Fibroblast of villous mesenchyme (primary cell): ENCODE results near the gene DGKG. TPM values are rescaled to one million over a fixed set of nuclear protein-coding genes. Genes with fewer than 3 reads are reported as not detected.

ENCODE experiments used
- DNase-seq: peaks from one replicate; pipeline ENCODE4 v3.0.0-alpha.2; 2010; ENCODE audit warnings: low read depth
- H3K4me3 ChIP-seq: 2 replicates; pipeline ENCODE4 v1.5.1; 2011; ENCODE audit warnings: low read depth, mild to moderate bottlenecking, low read length
- CTCF ChIP-seq: IDR thresholded peaks from 2 replicates; pipeline ENCODE4 v1.5.1; 2012; ENCODE audit warnings: low read depth, mild to moderate bottlenecking, low read length; ENCODE audit not compliant: insufficient read depth
- total RNA-seq: library from RNA; depleted of rRNA; stranded (reverse); fragments of >200 nt; gene quantifications from 2 replicates; pipeline ENCODE4 v1.2.3, GENCODE V29; 2012

Gene DGKG
- total RNA-seq, 1 donor = under 0.01 TPM

- no peak for DNase-seq
- no peak for TF ChIP-seq CTCF
- no peak overlapping the region for H3K4me3 ChIP-seq
Observed at GRCh38 chr3:186185194-186185787, 176.7 kb downstream of the DGKG start.

- TF ChIP-seq CTCF = no peak
- no peak overlapping the region for H3K4me3 ChIP-seq
- DNase-seq = no peak
Observed at GRCh38 chr3:186184021-186184420, 178.0 kb downstream of the DGKG start.

GRCh38 chr3:186182850-186183249, 179.2 kb downstream of the DGKG start:
- no peak for DNase-seq
- no peak overlapping the region for H3K4me3 ChIP-seq
- TF ChIP-seq CTCF = no peak

- no peak overlapping the region for H3K4me3 ChIP-seq
- TF ChIP-seq CTCF = no peak
- DNase-seq = no peak
Observed at GRCh38 chr3:186181901-186182300, 180.1 kb downstream of the DGKG start.

- DNase-seq = no peak
- no peak for TF ChIP-seq CTCF
- no peak overlapping the region for H3K4me3 ChIP-seq
Observed at GRCh38 chr3:186180891-186181481, 181.0 kb downstream of the DGKG start.

GRCh38 chr3:186180151-186180550, 181.9 kb downstream of the DGKG start:
- no peak for TF ChIP-seq CTCF
- no peak overlapping the region for H3K4me3 ChIP-seq
- DNase-seq = no peak

GRCh38 chr3:186178412-186178811, 183.6 kb downstream of the DGKG start:
- no peak for DNase-seq
- no peak for TF ChIP-seq CTCF
- no peak overlapping the region for H3K4me3 ChIP-seq
